Measurements from ENCODE around the gene ENPP1.

GRCh38 chr6:131766631-131767030 lies 41.2 kb upstream of the ENPP1 start:
- TF ChIP-seq, protein P1, sequence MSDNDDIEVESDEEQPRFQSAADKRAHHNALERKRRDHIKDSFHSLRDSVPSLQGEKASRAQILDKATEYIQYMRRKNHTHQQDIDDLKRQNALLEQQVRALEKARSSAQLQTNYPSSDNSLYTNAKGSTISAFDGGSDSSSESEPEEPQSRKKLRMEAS (IDR thresholded peaks at IDR 0.05; ENCODE audit: insufficient read depth, insufficient read length): no peak
- no peak for TF ChIP-seq POLR2AphosphoS5 (IDR thresholded peaks at IDR 0.05; ENCODE audit: insufficient read depth, low read depth, low read length)
- no peak for TF ChIP-seq CTCF (IDR thresholded peaks at IDR 0.05; ENCODE audit: extremely low read depth in 1 of 2, insufficient read depth in 1 of 2, low read depth in 1 of 2, low read length in 2 of 2)
- no peak for TF ChIP-seq EZH2 (IDR thresholded peaks at IDR 0.05; ENCODE audit: borderline replicate concordance, low read depth, low read length, severe bottlenecking)
- TF ChIP-seq POLR2A (IDR thresholded peaks at IDR 0.05; ENCODE audit: low read depth, low read length): no peak
